ENCODE results near the gene POGZ. TPM values are rescaled to one million over a fixed set of nuclear protein-coding genes. Genes with fewer than 3 reads are reported as not detected.

The POGZ gene
- total and polyA plus RNA-seq, 2 experiments from 2014 or later = 12.9 to 36.3 TPM

- 0% methylated on average over 1 of the region's 1 CpG for WGBS (ENCODE audit: low lambda C conversion rate, missing lambda C conversion rate)
- Histone ChIP-seq H3K27me3 (no peaks in the 10 kb centered on the region), H3K9me3 (ENCODE audit: low read depth) (no peaks in the 10 kb centered on the region), H4K20me1 (ENCODE audit: insufficient read depth, poor library complexity, severe bottlenecking) (no peaks in the 10 kb centered on the region), H3K4me3 (no peak overlapping the region), H3K4me1 (ENCODE audit: insufficient read depth) (peaks cover 5% of the 10 kb centered on the region), H3K4me2 (no peak overlapping the region), H3K9me2 (replicated peaks; ENCODE audit: insufficient read depth) (no peaks in the 10 kb centered on the region), H3K79me2 (no peaks in the 10 kb centered on the region), H3K36me3 (replicated peaks; ENCODE audit: insufficient read depth, low read depth) (no peaks in the 10 kb centered on the region), H3K27ac (peak overlapping the region; percentile 83), H2AFZ (no peak overlapping the region)
- TF ChIP-seq EZH2phosphoT487 (IDR thresholded peaks at IDR 0.05; ENCODE audit: low read depth, severe bottlenecking, unreplicated experiment) = no peak
- no peak for TF ChIP-seq EZH2 (IDR thresholded peaks at IDR 0.05; ENCODE audit: borderline replicate concordance)
- TF ChIP-seq, protein P1, sequence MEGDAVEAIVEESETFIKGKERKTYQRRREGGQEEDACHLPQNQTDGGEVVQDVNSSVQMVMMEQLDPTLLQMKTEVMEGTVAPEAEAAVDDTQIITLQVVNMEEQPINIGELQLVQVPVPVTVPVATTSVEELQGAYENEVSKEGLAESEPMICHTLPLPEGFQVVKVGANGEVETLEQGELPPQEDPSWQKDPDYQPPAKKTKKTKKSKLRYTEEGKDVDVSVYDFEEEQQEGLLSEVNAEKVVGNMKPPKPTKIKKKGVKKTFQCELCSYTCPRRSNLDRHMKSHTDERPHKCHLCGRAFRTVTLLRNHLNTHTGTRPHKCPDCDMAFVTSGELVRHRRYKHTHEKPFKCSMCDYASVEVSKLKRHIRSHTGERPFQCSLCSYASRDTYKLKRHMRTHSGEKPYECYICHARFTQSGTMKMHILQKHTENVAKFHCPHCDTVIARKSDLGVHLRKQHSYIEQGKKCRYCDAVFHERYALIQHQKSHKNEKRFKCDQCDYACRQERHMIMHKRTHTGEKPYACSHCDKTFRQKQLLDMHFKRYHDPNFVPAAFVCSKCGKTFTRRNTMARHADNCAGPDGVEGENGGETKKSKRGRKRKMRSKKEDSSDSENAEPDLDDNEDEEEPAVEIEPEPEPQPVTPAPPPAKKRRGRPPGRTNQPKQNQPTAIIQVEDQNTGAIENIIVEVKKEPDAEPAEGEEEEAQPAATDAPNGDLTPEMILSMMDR (IDR thresholded peaks at IDR 0.05; ENCODE audit: poor library complexity) = no peak
- peak; percentile 66 for DNase-seq (ENCODE audit: low spot score)
Measured at GRCh38 chr1:151494741-151495281, 35.5 kb upstream of the POGZ start.

DNA sequence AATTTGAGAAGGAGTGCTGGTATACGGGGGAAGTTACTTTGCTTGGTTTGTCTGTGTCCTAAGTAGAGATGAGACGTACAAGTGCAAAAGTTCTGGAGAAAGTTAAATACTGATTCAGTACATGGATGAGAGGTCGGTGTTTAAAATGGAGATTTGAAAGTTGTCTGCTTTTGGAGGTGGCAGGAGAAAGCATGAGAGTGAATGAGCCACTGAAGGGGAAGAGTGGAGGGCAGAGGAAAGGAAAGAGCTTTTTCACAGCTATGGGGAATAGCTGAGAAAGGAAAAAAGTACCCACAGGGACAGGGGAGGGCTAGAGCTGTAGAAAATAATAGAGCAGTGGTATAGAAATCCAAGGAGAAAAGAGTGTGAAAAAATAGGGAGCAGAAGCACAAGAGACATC, 33.7 kb upstream of the POGZ start:
- Histone ChIP-seq H3K4me3 (no peak overlapping the region), H3K4me1 (ENCODE audit: insufficient read depth) (peaks cover 5% of the 10 kb centered on the region), H3K27ac (no peak overlapping the region), H3K9me3 (ENCODE audit: low read depth) (no peaks in the 10 kb centered on the region), H3K79me2 (no peaks in the 10 kb centered on the region), H3K9me2 (replicated peaks; ENCODE audit: insufficient read depth) (no peaks in the 10 kb centered on the region), H4K20me1 (ENCODE audit: insufficient read depth, poor library complexity, severe bottlenecking) (no peaks in the 10 kb centered on the region), H3K36me3 (replicated peaks; ENCODE audit: insufficient read depth, low read depth) (no peaks in the 10 kb centered on the region), H2AFZ (no peak overlapping the region), H3K4me2 (no peak overlapping the region), H3K27me3 (no peaks in the 10 kb centered on the region)
- DNase-seq (ENCODE audit: low spot score) = no peak
- TF ChIP-seq EZH2 (IDR thresholded peaks at IDR 0.05; ENCODE audit: borderline replicate concordance) (no peak), EZH2phosphoT487 (IDR thresholded peaks at IDR 0.05; ENCODE audit: low read depth, severe bottlenecking, unreplicated experiment) (no peak)
- TF ChIP-seq, protein P1 (IDR thresholded peaks at IDR 0.05; ENCODE audit: poor library complexity) = no peak
- 89% methylated on average over 3 of the region's 3 CpGs for WGBS (ENCODE audit: low lambda C conversion rate, missing lambda C conversion rate)

DNA sequence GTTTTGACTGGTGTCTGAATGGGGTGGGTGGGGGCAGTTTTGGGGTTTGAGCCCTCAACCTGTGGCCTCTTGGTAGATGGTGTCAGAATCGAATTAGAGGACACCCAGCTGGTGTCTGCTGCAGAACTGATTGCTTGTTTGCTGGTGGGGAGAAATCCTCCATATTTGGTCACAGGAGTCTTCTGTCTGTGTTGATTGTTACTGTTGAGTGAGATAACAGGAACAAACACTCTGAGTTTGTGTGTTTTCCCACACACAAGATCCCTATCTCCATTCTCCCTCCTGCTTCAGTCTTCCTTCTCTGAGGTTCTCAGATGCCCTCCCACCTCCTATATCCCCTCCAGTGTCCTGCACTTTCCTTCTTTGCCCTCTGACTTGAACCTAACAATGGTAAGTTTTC, 32.8 kb upstream of the POGZ start:
- H2AFZ ChIP-seq = no peak overlapping the region
- DNase-seq (ENCODE audit: low spot score) = no peak
- no peaks in the 10 kb centered on the region for H3K9me3 ChIP-seq (ENCODE audit: low read depth)
- WGBS (ENCODE audit: low lambda C conversion rate, missing lambda C conversion rate) = 25% methylated on average over 1 of the region's 1 CpG
- H3K79me2 ChIP-seq = no peaks in the 10 kb centered on the region
- no peaks in the 10 kb centered on the region for H4K20me1 ChIP-seq (ENCODE audit: insufficient read depth, poor library complexity, severe bottlenecking)
- peaks cover 5% of the 10 kb centered on the region for H3K4me1 ChIP-seq (ENCODE audit: insufficient read depth)
- no peaks in the 10 kb centered on the region for H3K27me3 ChIP-seq
- no peaks in the 10 kb centered on the region for H3K9me2 ChIP-seq (replicated peaks; ENCODE audit: insufficient read depth)
- H3K36me3 ChIP-seq (replicated peaks; ENCODE audit: insufficient read depth, low read depth) = no peaks in the 10 kb centered on the region
- no peak overlapping the region for H3K4me3 ChIP-seq
- H3K27ac ChIP-seq = no peak overlapping the region
- no peak overlapping the region for H3K4me2 ChIP-seq
- no peak for TF ChIP-seq EZH2 (IDR thresholded peaks at IDR 0.05; ENCODE audit: borderline replicate concordance)
- TF ChIP-seq EZH2phosphoT487 (IDR thresholded peaks at IDR 0.05; ENCODE audit: low read depth, severe bottlenecking, unreplicated experiment) = no peak
- TF ChIP-seq, protein P1 (IDR thresholded peaks at IDR 0.05; ENCODE audit: poor library complexity) = no peak

All from hepatocyte (in vitro differentiated cells).